ENCODE results near the gene DCAF8. TPM values are rescaled to one million over a fixed set of nuclear protein-coding genes. Genes with fewer than 3 reads are reported as not detected.

DCAF8 gene
- total and polyA plus RNA-seq, 2 of the 4 experiments (the other 2 are of a cell fraction), result 83.3 to 83.8 TPM

- ATAC-seq (ENCODE audit: low read depth), result peak; percentile 71
- in situ Hi-C loops (cut with MboI; ENCODE audit: low sequenced_read_pairs), result no loop called here
Measured at GRCh38 chr1:160291248-160292220, 29.2 kb upstream of the DCAF8 start.

More at GRCh38 chr1:160291248-160292220, 29.2 kb upstream of the DCAF8 start:
- no peaks in the 10 kb centered on the region for H3K9me3 ChIP-seq (ENCODE audit: control insufficient read depth, insufficient read depth, low read length)
- POLR2A ChIA-PET (ENCODE audit: unreplicated experiment), result interaction anchor here (0.6 kb wide), 1 partner anchor 25 kb away, joined by 3 read pairs; no protein-coding TSS in a partner anchor
- no peak overlapping the region for H3K23ac ChIP-seq (ENCODE audit: low read depth, low read length)
- TF ChIP-seq RAD21 (IDR thresholded peaks at IDR 0.05; ENCODE audit: low read length) (peak; percentile 52), MXI1 (IDR thresholded peaks at IDR 0.05; ENCODE audit: borderline replicate concordance, low read depth, low read length) (peak; percentile 57; the same call in 1 of the 2 replicates), SMC3 (IDR thresholded peaks at IDR 0.05; ENCODE audit: low read depth, low read length) (peak; percentile 72), RCOR1 (IDR thresholded peaks at IDR 0.05; ENCODE audit: insufficient replicate concordance, low read length) (no peak), CTCF (conservative IDR thresholded peaks at IDR 0.05; ENCODE audit: low read depth, low read length) (peak; percentile 66), USF2 (IDR thresholded peaks at IDR 0.05; ENCODE audit: low read depth, low read length) (no peak)
- dilution Hi-C loops (cut with HindIII; ENCODE audit: low sequenced_read_pairs, unreplicated experiment), result no loop called here
- no peak overlapping the region for H3K27ac ChIP-seq (ENCODE audit: insufficient read depth, low read length)
- CTCF ChIA-PET, result interaction anchor here (0.5 to 2.3 kb wide), 14 partner anchors 9 to 191 kb away, joined by 3 to 15 read pairs (median 3); no protein-coding TSS in a partner anchor
- no peaks in the 10 kb centered on the region for H3K27me3 ChIP-seq (ENCODE audit: control insufficient read depth, insufficient read depth, low read length)
- H4K91ac ChIP-seq (ENCODE audit: insufficient read depth, low read depth, low read length), result no peak overlapping the region
- H2AFZ ChIP-seq (replicated peaks; ENCODE audit: low read length, poor library complexity), result no peak overlapping the region
- no peak overlapping the region for H3K14ac ChIP-seq (replicated peaks; ENCODE audit: low read depth, low read length)
- no CpG with 5 or more reads among the region's 11 CpGs for WGBS, 2 experiments (ENCODE audit: extremely low coverage in 2 of 2, insufficient read length in 1 of 2)
- H3K36me3 ChIP-seq (ENCODE audit: control insufficient read depth, insufficient read depth, low read length), result peaks cover 68% of the 10 kb centered on the region
- H4K8ac ChIP-seq (ENCODE audit: low read depth in 2 of 2, low read length in 2 of 2), result no peak overlapping the region
- no peak overlapping the region for H3K4me2 ChIP-seq (ENCODE audit: low read depth, low read length)
- no peak overlapping the region for H2AK5ac ChIP-seq (ENCODE audit: low read depth, low read length)
- H3K9me1 ChIP-seq (ENCODE audit: insufficient read depth, low read length), result no peaks in the 10 kb centered on the region
- H4K5ac ChIP-seq (ENCODE audit: low read depth, low read length), result no peak overlapping the region
- H2BK15ac ChIP-seq (ENCODE audit: low read depth, low read length), result no peak overlapping the region
- H3K18ac ChIP-seq (ENCODE audit: low read depth, low read length), result no peak overlapping the region
- no peak overlapping the region for H2BK5ac ChIP-seq (ENCODE audit: low read depth, low read length, poor library complexity, severe bottlenecking)
- H3K56ac ChIP-seq (ENCODE audit: extremely low read depth, insufficient read depth, low read length), result no peak overlapping the region
- no peak overlapping the region for H2BK120ac ChIP-seq (ENCODE audit: low read depth, low read length)
- no peak overlapping the region for H3K4me3 ChIP-seq (ENCODE audit: insufficient read depth, low read depth, low read length)
- H2AK9ac ChIP-seq (replicated peaks; ENCODE audit: low read depth, low read length, poor library complexity), result peak overlapping the region; percentile 68
- H3K9ac ChIP-seq (ENCODE audit: low read depth, low read length), result no peak overlapping the region
- peaks cover 29% of the 10 kb centered on the region in 2 experiments for H3K79me1 ChIP-seq (ENCODE audit: low read depth in 1 of 2, low read length in 2 of 2)
- H2BK20ac ChIP-seq (ENCODE audit: low read depth, low read length), result no peak overlapping the region
- peaks cover 23% of the 10 kb centered on the region; the same call in 1 of the 2 replicates for H4K20me1 ChIP-seq (ENCODE audit: insufficient read depth, low read length)
- intact Hi-C loops (cut with micrococcal nuclease), result loop anchor here (1.0 kb wide), 4 partner anchors 8 to 190 kb away; no protein-coding TSS in a partner anchor
- BruUV-seq (replicated peaks), result no TSS peak
- H3K4me1 ChIP-seq (ENCODE audit: control insufficient read depth, insufficient read depth, low read length), result no peaks in the 10 kb centered on the region
- H3K4ac ChIP-seq (ENCODE audit: low read depth, low read length), result no peak overlapping the region
- peak; percentile 70 for DNase-seq

All from IMR-90 (cell line).